ENCODE results near the gene HOXC5. TPM values are rescaled to one million over a fixed set of nuclear protein-coding genes. Genes with fewer than 3 reads are reported as not detected.

Gene HOXC5
- polyA plus RNA-seq, 3 donors: 0.14 to 2.0 (median 0.18) TPM

GRCh38 chr12:54015018-54015931 lies 17.6 kb upstream of the HOXC5 start:
- no peak overlapping the region for H3K27ac ChIP-seq (ENCODE audit: low read depth, low read length)
- WGBS, 3 donors: 9 to 19% (median 18%) methylated on average over 23 of the region's 23 CpGs

GRCh38 chr12:54016051-54016450 lies 16.8 kb upstream of the HOXC5 start:
- WGBS, 3 donors: 14 to 28% (median 23%) methylated on average over 3 of the region's 3 CpGs
- H3K27ac ChIP-seq (ENCODE audit: low read depth, low read length): no peak overlapping the region

- no peak overlapping the region for H3K27ac ChIP-seq (ENCODE audit: low read depth, low read length)
- WGBS, 3 donors: 5 to 6% (median 5%) methylated on average over 25 of the region's 25 CpGs
These were observed 16.3 kb upstream of the HOXC5 start for GRCh38 chr12:54016478-54016964.

GRCh38 chr12:54017027-54017788 lies 15.6 kb upstream of the HOXC5 start:
- 3 to 8% (median 4%) methylated on average over 24 of the region's 24 CpGs for WGBS, 3 donors
- no peak overlapping the region for H3K27ac ChIP-seq (ENCODE audit: low read depth, low read length)

- no peak overlapping the region for H3K27ac ChIP-seq (ENCODE audit: low read depth, low read length)
- WGBS, 3 donors: 2 to 6% (median 5%) methylated on average over 33 to 34 of the region's 34 CpGs
These were observed 14.9 kb upstream of the HOXC5 start for GRCh38 chr12:54017878-54018467.

GRCh38 chr12:54018468-54018984 lies 14.3 kb upstream of the HOXC5 start:
- no peak overlapping the region for H3K27ac ChIP-seq (ENCODE audit: low read depth, low read length)

GRCh38 chr12:54019091-54019811 lies 13.6 kb upstream of the HOXC5 start:
- WGBS, 3 donors: 24 to 42% (median 32%) methylated on average over 42 to 43 of the region's 43 CpGs

More at GRCh38 chr12:54018468-54018984, 14.3 kb upstream of the HOXC5 start:
- 21 to 30% (median 26%) methylated on average over 29 of the region's 29 CpGs for WGBS, 3 donors

GRCh38 chr12:54019924-54020590 lies 12.8 kb upstream of the HOXC5 start:
- no peak overlapping the region for H3K27ac ChIP-seq (ENCODE audit: low read depth, low read length)

More at GRCh38 chr12:54019091-54019811, 13.6 kb upstream of the HOXC5 start:
- H3K27ac ChIP-seq (ENCODE audit: low read depth, low read length): no peak overlapping the region

GRCh38 chr12:54020591-54021405 lies 12.1 kb upstream of the HOXC5 start:
- H3K27ac ChIP-seq (ENCODE audit: low read depth, low read length): no peak overlapping the region

More at GRCh38 chr12:54019924-54020590, 12.8 kb upstream of the HOXC5 start:
- WGBS, 3 donors: 28 to 52% (median 42%) methylated on average over 10 of the region's 10 CpGs

GRCh38 chr12:54021432-54022013 lies 11.3 kb upstream of the HOXC5 start:
- WGBS, 3 donors: 23 to 48% (median 43%) methylated on average over 16 of the region's 16 CpGs
- H3K27ac ChIP-seq (ENCODE audit: low read depth, low read length): no peak overlapping the region

More at GRCh38 chr12:54020591-54021405, 12.1 kb upstream of the HOXC5 start:
- 40 to 63% (median 57%) methylated on average over 23 of the region's 23 CpGs for WGBS, 3 donors

- WGBS, 3 donors: 40 to 56% (median 54%) methylated on average over 8 of the region's 8 CpGs
- no peak overlapping the region for H3K27ac ChIP-seq (ENCODE audit: low read depth, low read length)
These were observed 9.6 kb upstream of the HOXC5 start for GRCh38 chr12:54022960-54023884.

- WGBS, 3 donors: 20 to 54% (median 44%) methylated on average over 17 of the region's 17 CpGs
- H3K27ac ChIP-seq (ENCODE audit: low read depth, low read length): no peak overlapping the region
These were observed 8.7 kb upstream of the HOXC5 start for GRCh38 chr12:54024127-54024526.

GRCh38 chr12:54024581-54025305 lies 8.1 kb upstream of the HOXC5 start:
- H3K27ac ChIP-seq (ENCODE audit: low read depth, low read length): no peak overlapping the region
- WGBS, 3 donors: 34 to 67% (median 58%) methylated on average over 5 of the region's 5 CpGs

GRCh38 chr12:54025499-54026405 lies 7.1 kb upstream of the HOXC5 start:
- H3K27ac ChIP-seq (ENCODE audit: low read depth, low read length): no peak overlapping the region
- 17 to 43% (median 37%) methylated on average over 7 of the region's 7 CpGs for whole genome bisulfite sequencing, 3 donors
